Measurements from ENCODE around the gene RAD18.

The RAD18 gene

DNA sequence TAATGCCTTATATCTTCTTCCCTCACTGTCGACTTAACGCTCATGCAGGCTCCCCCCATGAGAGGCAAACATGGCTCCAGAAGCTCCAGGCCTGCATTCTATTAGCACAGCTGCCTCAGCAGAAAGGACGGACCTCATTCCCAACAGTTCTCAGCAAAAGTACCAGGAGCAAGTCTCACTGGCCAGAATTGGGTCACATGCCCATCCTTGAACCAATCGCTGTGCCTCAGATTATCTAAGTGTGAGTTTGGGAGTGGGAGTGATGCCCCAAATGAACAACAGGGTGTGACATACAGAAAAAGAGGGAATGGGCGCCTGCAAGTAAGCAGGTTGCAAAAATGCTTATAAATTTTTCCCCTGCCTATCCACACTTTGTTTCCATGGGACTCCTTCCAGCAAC, 4.3 kb upstream of the RAD18 start:
- Histone ChIP-seq H3K27me3 (replicated peaks; ENCODE audit: insufficient read depth, low read length) (peaks cover 18% of the 10 kb centered on the region), H3K9ac (ENCODE audit: low read length) (no peak overlapping the region), H4K20me1 (ENCODE audit: insufficient read depth, low read length) (no peaks in the 10 kb centered on the region), H3K9me2 (replicated peaks; ENCODE audit: insufficient read depth, low read length) (no peaks in the 10 kb centered on the region), H3K36me3 (replicated peaks; ENCODE audit: insufficient read depth, low read length) (no peaks in the 10 kb centered on the region), H3K4me3 (ENCODE audit: low read length) (no peak overlapping the region), H3F3A (ENCODE audit: insufficient read depth, low read length) (no peaks in the 10 kb centered on the region), H3K27ac (ENCODE audit: low read length) (no peak overlapping the region), H3K4me1 (ENCODE audit: low read length) (0 out of 2 replicates have a peak, but pooled peaks cover 4% of the 10 kb centered on the region), H3K9me3 (replicated peaks; ENCODE audit: insufficient read depth, low read length) (no peaks in the 10 kb centered on the region), H3K79me2 (ENCODE audit: low read length) (peaks cover 7% of the 10 kb centered on the region), H3K4me2 (ENCODE audit: low read depth, low read length) (no peak overlapping the region), H2AFZ (ENCODE audit: low read length) (no peak overlapping the region)
- TF ChIP-seq, protein P1, sequence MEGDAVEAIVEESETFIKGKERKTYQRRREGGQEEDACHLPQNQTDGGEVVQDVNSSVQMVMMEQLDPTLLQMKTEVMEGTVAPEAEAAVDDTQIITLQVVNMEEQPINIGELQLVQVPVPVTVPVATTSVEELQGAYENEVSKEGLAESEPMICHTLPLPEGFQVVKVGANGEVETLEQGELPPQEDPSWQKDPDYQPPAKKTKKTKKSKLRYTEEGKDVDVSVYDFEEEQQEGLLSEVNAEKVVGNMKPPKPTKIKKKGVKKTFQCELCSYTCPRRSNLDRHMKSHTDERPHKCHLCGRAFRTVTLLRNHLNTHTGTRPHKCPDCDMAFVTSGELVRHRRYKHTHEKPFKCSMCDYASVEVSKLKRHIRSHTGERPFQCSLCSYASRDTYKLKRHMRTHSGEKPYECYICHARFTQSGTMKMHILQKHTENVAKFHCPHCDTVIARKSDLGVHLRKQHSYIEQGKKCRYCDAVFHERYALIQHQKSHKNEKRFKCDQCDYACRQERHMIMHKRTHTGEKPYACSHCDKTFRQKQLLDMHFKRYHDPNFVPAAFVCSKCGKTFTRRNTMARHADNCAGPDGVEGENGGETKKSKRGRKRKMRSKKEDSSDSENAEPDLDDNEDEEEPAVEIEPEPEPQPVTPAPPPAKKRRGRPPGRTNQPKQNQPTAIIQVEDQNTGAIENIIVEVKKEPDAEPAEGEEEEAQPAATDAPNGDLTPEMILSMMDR (IDR thresholded peaks at IDR 0.05; ENCODE audit: low read length): no peak
- TF ChIP-seq EZH2 (optimal IDR thresholded peaks at IDR 0.05; ENCODE audit: low read depth, low read length) (no peak), EZH2phosphoT487 (IDR thresholded peaks at IDR 0.05; ENCODE audit: low read length) (no peak)
- DNase-seq: no peak

DNA sequence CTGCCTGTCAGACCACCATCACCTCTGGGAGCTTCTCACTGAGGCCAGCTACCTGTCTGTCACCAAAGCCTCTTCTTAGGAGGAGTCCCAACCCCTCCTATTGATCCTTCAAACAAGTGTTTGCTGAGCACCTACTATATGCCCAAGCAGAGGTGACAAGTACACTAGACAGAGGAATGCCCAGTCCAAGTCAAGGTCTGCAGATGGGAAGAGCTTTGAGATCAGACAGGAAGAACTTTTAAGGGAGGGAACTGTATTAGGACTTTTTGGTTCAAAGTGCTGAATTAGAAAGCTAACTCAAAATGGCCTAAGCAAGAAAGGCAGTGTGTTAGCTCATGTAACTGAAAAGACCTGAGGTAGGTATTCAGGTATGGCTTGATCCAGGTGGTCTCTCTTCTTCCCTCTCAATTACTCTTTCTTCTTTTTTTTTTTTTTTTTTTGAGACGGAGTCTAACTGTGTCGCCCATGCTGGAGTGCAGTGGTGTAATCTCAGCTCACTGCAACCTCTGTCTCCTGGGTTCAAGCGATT, 3.6 kb upstream of the RAD18 start:
- no peaks in the 10 kb centered on the region for H3K9me3 ChIP-seq (replicated peaks; ENCODE audit: insufficient read depth, low read length)
- H3K4me2 ChIP-seq (ENCODE audit: low read depth, low read length): no peak overlapping the region
- no peak overlapping the region for H3K4me3 ChIP-seq (ENCODE audit: low read length)
- no peaks in the 10 kb centered on the region for H3K9me2 ChIP-seq (replicated peaks; ENCODE audit: insufficient read depth, low read length)
- no peak overlapping the region for H3K27ac ChIP-seq (ENCODE audit: low read length)
- H3K27me3 ChIP-seq (replicated peaks; ENCODE audit: insufficient read depth, low read length): peaks cover 18% of the 10 kb centered on the region
- DNase-seq: no peak
- H3K9ac ChIP-seq (ENCODE audit: low read length): no peak overlapping the region
- H3K36me3 ChIP-seq (replicated peaks; ENCODE audit: insufficient read depth, low read length): no peaks in the 10 kb centered on the region
- no peak overlapping the region for H2AFZ ChIP-seq (ENCODE audit: low read length)
- H3F3A ChIP-seq (ENCODE audit: insufficient read depth, low read length): no peaks in the 10 kb centered on the region
- H4K20me1 ChIP-seq (ENCODE audit: insufficient read depth, low read length): no peaks in the 10 kb centered on the region
- H3K4me1 ChIP-seq (ENCODE audit: low read length): peaks cover 10% of the 10 kb centered on the region
- TF ChIP-seq EZH2phosphoT487 (IDR thresholded peaks at IDR 0.05; ENCODE audit: low read length): no peak
- TF ChIP-seq EZH2 (optimal IDR thresholded peaks at IDR 0.05; ENCODE audit: low read depth, low read length): no peak
- TF ChIP-seq, protein P1 (IDR thresholded peaks at IDR 0.05; ENCODE audit: low read length): no peak
- H3K79me2 ChIP-seq (ENCODE audit: low read length): peaks cover 14% of the 10 kb centered on the region

DNA sequence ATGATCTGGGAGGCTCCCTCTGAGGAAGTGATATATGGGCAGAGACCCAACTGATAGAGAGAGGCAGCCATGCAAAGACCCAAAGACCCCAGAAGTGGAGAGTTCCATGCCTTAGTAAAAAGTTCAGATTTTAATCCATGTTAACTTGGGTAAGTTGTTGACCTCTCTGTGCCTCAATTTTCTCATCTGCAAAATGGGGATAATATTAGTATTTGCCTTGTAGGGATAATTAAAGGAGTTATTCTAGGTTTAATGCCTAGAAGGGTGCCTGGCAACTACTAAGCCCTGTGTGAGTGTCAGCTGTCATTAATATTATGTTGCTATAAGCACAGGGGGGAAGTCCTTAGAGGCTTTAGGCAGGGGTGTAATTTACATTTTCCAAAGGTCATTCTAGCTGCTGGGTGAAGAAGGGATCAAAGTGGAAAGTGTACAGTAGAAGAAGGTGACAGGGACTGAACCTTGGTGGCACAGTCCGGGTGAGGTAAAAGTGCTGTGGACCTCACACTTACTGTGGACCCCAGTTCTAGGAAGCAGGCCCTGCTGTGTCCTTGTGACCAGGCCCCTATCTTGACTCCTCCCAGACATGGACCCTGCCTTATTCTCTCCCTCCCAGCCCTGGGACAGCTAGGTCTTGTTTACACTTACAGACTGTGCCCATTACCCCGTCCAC, 3.0 kb upstream of the RAD18 start:
- peaks cover 11% of the 10 kb centered on the region for H3K4me1 ChIP-seq (ENCODE audit: low read length)
- H3K27me3 ChIP-seq (replicated peaks; ENCODE audit: insufficient read depth, low read length): peaks cover 18% of the 10 kb centered on the region
- no peak overlapping the region for H3K4me2 ChIP-seq (ENCODE audit: low read depth, low read length)
- no peak overlapping the region for H3K9ac ChIP-seq (ENCODE audit: low read length)
- no peak overlapping the region for H3K4me3 ChIP-seq (ENCODE audit: low read length)
- no peaks in the 10 kb centered on the region for H3K9me2 ChIP-seq (replicated peaks; ENCODE audit: insufficient read depth, low read length)
- no peak for TF ChIP-seq EZH2 (optimal IDR thresholded peaks at IDR 0.05; ENCODE audit: low read depth, low read length)
- TF ChIP-seq, protein P1 (IDR thresholded peaks at IDR 0.05; ENCODE audit: low read length): no peak
- TF ChIP-seq EZH2phosphoT487 (IDR thresholded peaks at IDR 0.05; ENCODE audit: low read length): no peak
- peaks cover 20% of the 10 kb centered on the region for H3K79me2 ChIP-seq (ENCODE audit: low read length)
- no peak overlapping the region for H3K27ac ChIP-seq (ENCODE audit: low read length)
- H4K20me1 ChIP-seq (ENCODE audit: insufficient read depth, low read length): no peaks in the 10 kb centered on the region
- H3K9me3 ChIP-seq (replicated peaks; ENCODE audit: insufficient read depth, low read length): no peaks in the 10 kb centered on the region
- H3F3A ChIP-seq (ENCODE audit: insufficient read depth, low read length): no peaks in the 10 kb centered on the region
- no peaks in the 10 kb centered on the region for H3K36me3 ChIP-seq (replicated peaks; ENCODE audit: insufficient read depth, low read length)
- no peak overlapping the region for H2AFZ ChIP-seq (ENCODE audit: low read length)
- DNase-seq: no peak
